Gastroesophageal sphincter (tissue), 4 donors: Measurements from ENCODE around the gene SLC6A19. TPM values are rescaled to one million over a fixed set of nuclear protein-coding genes. Genes with fewer than 3 reads are reported as not detected.

Experiments used
- ATAC-seq: fragments of 150-250 bp; one replicate; pipeline ENCODE4 v1.9.1; 2016; ENCODE audit warnings: mild to moderate bottlenecking, moderate library complexity
- H3K27ac ChIP-seq, 4 donors: fragments of 200-600 bp; sonication (generic) in 3 of 4; 1 replicate in 3 of 4; 2 replicates in 1 of 4; pipeline ENCODE4 v1.5.1; 2016 to 2019
- H3K27me3 ChIP-seq: fragments of 200-600 bp; sonication (generic); one replicate; pipeline ENCODE4 v1.5.1; 2019
- H3K36me3 ChIP-seq, 2 donors: fragments of 200-600 bp; sonication (generic); one replicate each; pipeline ENCODE4 v1.5.1; 2019; ENCODE audit warnings: control low read depth in 1 of 2
- H3K4me1 ChIP-seq, 3 donors: fragments of 200-600 bp; sonication (generic); 1 replicate in 2 of 3; 2 replicates in 1 of 3; pipeline ENCODE4 v1.5.1; 2016 to 2019; ENCODE audit warnings: control low read depth in 2 of 3
- H3K4me3 ChIP-seq, 2 donors: fragments of 200-600 bp; sonication (generic); one replicate each; pipeline ENCODE4 v1.5.1; 2019; ENCODE audit warnings: mild to moderate bottlenecking in 1 of 2, moderate library complexity in 1 of 2
- H3K9me3 ChIP-seq, 3 donors: fragments of 200-600 bp; sonication (generic); one replicate each; pipeline ENCODE4 v1.5.1; 2017 to 2019; ENCODE audit warnings: control low read depth in 2 of 3
- EP300 ChIP-seq: sonication (generic); formaldehyde crosslinking; IDR thresholded peaks from one replicate; pipeline ENCODE4 v1.6.1; 2017; ENCODE audit warnings: antibody characterized with exemption, mild to moderate bottlenecking
- POLR2A ChIP-seq, 2 donors: fragments of 450-650 bp; IDR thresholded peaks; one replicate each; pipeline ENCODE4 v1.6.1; 2017; ENCODE audit warnings: antibody characterized with exemption in 2 of 2, mild to moderate bottlenecking in 2 of 2, moderate library complexity in 1 of 2
- POLR2AphosphoS5 ChIP-seq: sonication (generic); formaldehyde crosslinking; IDR thresholded peaks from one replicate; pipeline ENCODE4 v1.6.1; 2017; ENCODE audit warnings: antibody characterized with exemption
- WGBS, 2 donors: methylation state at CpG; one replicate each; pipeline ENCODE4 v1.1.5; 2018; ENCODE audit warnings: low coverage in 1 of 2; 5-methylcytosine and 5-hydroxymethylcytosine counted together
- total RNA-seq, 4 donors: library from RNA; depleted of rRNA; stranded (reverse); fragments of >200 nt; gene quantifications; one replicate each; pipeline ENCODE4 v1.1.0, GENCODE V29; 2016
- TF ChIP-seq, protein P1 (sequence below), 4 experiments: fragments of 200-600 bp in 2 of 4; fragments of 450-650 bp in 2 of 4; sonication (generic) in 1 of 4; IDR thresholded peaks; one replicate each; pipeline ENCODE4 v1.5.1; 2017 to 2019; ENCODE audit warnings: antibody characterized with exemption in 4 of 4, mild to moderate bottlenecking in 2 of 4, moderate library complexity in 2 of 4

The SLC6A19 gene
- total RNA-seq, 4 donors from 2014 or later: not detected

DNA sequence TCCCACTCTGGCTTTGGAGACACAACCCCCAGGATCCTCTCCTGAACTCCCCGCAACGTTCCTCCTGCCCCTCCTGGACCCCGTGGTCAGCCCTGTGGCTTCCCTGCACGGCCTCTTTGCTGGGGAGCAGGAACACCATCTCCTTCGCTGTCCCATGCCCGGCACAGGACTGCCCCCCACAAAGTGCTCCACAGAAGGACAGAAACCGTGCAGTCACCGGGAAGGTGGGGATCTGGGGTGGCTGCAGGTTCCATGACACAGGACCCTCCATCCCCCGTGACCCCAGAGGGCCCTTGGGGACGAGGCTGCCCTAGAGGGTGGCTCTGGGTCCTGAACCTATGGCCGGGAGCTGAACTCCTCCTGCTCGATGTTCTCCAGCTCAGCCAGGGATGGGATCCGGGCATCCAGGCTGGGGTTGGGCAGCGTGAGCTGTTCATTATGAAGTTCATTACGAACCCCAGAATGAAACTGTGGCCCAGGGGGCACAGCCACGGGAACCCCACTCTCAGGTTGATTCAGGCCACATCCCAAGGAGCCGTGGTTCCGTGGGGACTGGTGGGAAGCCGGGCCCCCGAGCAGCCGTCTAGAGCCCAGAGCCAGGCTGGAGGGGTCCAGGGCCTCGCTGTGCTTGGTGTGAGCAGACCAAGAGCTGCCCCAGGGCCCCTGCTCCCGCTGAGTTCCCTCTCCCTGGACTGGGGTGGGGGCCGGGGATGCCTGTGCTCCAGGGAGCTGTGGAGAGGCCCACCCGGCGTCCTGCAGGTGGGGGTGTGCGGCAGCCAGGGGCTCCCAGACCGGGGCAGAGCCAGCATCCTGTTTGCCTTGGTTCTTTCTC lies 684 bp upstream of the SLC6A19 start:
- 100% methylated on average over 1 of the region's 28 CpGs; no CpG with 5 or more reads in 1 of the 2 donors for WGBS, 2 donors
- H3K4me1 ChIP-seq: no peaks in the 10 kb centered on the region
- no peaks in the 10 kb centered on the region for H3K9me3 ChIP-seq
- TF ChIP-seq POLR2AphosphoS5 (no peak), POLR2A (IDR thresholded peaks at IDR 0.05) (no peak)
- no peak overlapping the region for H3K4me3 ChIP-seq
- no peak overlapping the region for H3K27ac ChIP-seq
- H3K27me3 ChIP-seq: peaks cover 86% of the 10 kb centered on the region
- no peak for ATAC-seq
- H3K36me3 ChIP-seq: no peaks in the 10 kb centered on the region

DNA sequence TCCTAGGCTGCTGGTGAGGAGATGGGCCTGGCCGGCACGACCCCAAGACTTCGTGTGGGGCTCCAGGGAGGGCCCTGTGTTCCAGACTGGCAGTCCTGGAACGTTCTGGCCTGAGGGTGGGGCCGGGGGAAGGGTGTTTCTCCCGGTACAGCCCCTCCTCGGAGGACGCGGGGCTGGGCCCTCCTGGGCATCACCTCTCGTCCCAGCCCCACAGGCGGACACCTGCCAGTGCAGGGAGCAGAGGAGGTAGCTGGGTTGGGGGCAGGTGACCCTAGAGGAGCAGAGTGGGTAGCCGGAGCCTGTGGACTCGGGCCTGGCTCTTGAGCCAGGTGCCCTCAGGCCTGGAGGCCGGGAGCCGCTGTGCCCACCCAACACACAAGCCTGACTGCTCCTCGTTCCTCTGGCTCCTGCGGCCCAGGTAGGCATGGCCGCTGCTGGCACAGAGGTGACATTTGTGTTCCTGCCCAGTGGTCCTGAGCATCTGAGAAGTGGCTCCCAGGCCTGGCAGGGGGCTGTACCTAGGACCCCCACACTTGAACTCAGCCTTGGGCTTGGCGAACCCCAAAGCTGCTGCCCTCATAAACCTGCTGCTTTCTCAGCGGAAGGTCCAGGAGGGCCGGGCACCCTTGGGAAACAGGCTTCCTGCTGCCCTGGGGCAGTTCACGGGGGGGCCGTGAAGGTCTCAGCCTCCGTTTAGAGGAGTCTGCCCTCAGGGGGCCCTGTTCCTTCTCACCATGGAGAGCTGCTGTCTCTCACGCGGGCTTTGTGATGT lies 817 bp downstream of the SLC6A19 start:
- Histone ChIP-seq H3K27ac (no peak overlapping the region), H3K4me1 (no peaks in the 10 kb centered on the region), H3K36me3 (no peaks in the 10 kb centered on the region), H3K4me3 (no peak overlapping the region), H3K9me3 (no peaks in the 10 kb centered on the region), H3K27me3 (peaks cover 86% of the 10 kb centered on the region)
- TF ChIP-seq POLR2A (IDR thresholded peaks at IDR 0.05): no peak
- TF ChIP-seq, protein P1, sequence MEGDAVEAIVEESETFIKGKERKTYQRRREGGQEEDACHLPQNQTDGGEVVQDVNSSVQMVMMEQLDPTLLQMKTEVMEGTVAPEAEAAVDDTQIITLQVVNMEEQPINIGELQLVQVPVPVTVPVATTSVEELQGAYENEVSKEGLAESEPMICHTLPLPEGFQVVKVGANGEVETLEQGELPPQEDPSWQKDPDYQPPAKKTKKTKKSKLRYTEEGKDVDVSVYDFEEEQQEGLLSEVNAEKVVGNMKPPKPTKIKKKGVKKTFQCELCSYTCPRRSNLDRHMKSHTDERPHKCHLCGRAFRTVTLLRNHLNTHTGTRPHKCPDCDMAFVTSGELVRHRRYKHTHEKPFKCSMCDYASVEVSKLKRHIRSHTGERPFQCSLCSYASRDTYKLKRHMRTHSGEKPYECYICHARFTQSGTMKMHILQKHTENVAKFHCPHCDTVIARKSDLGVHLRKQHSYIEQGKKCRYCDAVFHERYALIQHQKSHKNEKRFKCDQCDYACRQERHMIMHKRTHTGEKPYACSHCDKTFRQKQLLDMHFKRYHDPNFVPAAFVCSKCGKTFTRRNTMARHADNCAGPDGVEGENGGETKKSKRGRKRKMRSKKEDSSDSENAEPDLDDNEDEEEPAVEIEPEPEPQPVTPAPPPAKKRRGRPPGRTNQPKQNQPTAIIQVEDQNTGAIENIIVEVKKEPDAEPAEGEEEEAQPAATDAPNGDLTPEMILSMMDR (IDR thresholded peaks at IDR 0.05): no peak
- TF ChIP-seq EP300: no peak
- TF ChIP-seq POLR2AphosphoS5: no peak
- ATAC-seq: no peak
- 47% methylated on average over 3 of the region's 26 CpGs; no CpG with 5 or more reads in 1 of the 2 donors for WGBS, 2 donors

DNA sequence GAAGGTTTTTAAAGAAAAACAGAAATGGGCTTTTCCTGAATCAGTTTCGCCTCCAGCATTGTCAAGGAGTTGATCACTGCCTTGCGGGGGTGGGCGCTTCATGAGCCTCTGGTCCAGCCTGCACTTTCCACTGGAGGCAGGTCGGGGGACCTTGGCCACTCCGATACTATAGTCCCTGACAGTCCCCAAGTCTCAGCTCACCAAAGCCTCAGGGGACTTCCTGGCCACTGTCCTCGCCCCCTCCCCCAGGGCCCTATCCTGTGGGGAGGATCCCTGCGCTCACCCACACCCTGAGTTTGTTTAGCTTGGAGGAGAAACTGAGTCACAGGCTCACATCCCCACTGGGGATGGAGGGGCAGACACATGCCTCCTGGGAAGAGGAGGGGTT lies 1.4 kb downstream of the SLC6A19 start:
- no peaks in the 10 kb centered on the region for H3K36me3 ChIP-seq
- H3K4me1 ChIP-seq: no peaks in the 10 kb centered on the region
- H3K27ac ChIP-seq: no peak overlapping the region
- WGBS, 2 donors: 100% methylated on average over 2 of the region's 7 CpGs; no CpG with 5 or more reads in 1 of the 2 donors
- no peaks in the 10 kb centered on the region for H3K9me3 ChIP-seq
- H3K4me3 ChIP-seq: no peak overlapping the region
- ATAC-seq: no peak
- no peak for TF ChIP-seq POLR2A (IDR thresholded peaks at IDR 0.05)
- TF ChIP-seq, protein P1 (IDR thresholded peaks at IDR 0.05): no peak
- TF ChIP-seq POLR2AphosphoS5: no peak
- no peak for TF ChIP-seq EP300
- peaks cover 86% of the 10 kb centered on the region for H3K27me3 ChIP-seq

DNA sequence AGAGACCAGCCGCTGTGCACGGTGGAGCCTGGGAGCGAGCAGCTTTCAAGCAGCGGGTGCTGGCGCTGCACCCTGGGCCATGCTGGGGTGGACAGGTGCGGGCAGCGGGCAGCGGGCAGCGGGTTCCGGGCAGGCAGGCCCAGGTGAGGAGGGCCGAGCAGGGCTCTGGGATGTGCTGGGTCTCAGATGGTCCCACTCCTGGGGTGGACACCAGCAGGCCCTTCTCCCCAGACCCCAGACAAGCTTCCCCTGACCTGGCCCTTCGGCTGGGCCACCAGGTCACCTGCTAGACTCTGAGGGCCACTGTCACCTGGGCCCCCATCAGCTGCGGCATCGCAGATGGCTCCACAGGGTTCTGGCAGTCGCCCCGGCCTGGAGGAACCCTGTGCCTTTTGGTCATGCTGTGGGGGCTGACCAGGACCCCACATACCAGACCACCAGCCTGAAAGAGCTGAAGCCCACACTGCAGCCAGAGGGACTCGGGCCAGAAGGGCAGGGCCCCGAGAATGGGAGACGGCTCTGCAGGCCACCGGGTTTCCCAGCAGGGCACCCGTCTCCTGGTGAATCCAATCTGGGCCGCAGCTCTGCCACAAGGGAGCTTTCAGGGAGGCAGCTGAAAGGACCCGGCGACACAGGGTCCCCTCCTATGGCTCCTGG lies 2.0 kb downstream of the SLC6A19 start:
- TF ChIP-seq, protein P1 (IDR thresholded peaks at IDR 0.05): no peak
- no peak for TF ChIP-seq POLR2AphosphoS5
- TF ChIP-seq POLR2A (IDR thresholded peaks at IDR 0.05): no peak
- no peak for TF ChIP-seq EP300
- no peaks in the 10 kb centered on the region for H3K36me3 ChIP-seq
- no peak for ATAC-seq
- H3K27me3 ChIP-seq: peaks cover 86% of the 10 kb centered on the region
- H3K4me1 ChIP-seq: no peaks in the 10 kb centered on the region
- H3K9me3 ChIP-seq: no peaks in the 10 kb centered on the region
- no peak overlapping the region for H3K4me3 ChIP-seq
- no peak overlapping the region for H3K27ac ChIP-seq
- WGBS, 2 donors: no CpG with 5 or more reads among the region's 24 CpGs

DNA sequence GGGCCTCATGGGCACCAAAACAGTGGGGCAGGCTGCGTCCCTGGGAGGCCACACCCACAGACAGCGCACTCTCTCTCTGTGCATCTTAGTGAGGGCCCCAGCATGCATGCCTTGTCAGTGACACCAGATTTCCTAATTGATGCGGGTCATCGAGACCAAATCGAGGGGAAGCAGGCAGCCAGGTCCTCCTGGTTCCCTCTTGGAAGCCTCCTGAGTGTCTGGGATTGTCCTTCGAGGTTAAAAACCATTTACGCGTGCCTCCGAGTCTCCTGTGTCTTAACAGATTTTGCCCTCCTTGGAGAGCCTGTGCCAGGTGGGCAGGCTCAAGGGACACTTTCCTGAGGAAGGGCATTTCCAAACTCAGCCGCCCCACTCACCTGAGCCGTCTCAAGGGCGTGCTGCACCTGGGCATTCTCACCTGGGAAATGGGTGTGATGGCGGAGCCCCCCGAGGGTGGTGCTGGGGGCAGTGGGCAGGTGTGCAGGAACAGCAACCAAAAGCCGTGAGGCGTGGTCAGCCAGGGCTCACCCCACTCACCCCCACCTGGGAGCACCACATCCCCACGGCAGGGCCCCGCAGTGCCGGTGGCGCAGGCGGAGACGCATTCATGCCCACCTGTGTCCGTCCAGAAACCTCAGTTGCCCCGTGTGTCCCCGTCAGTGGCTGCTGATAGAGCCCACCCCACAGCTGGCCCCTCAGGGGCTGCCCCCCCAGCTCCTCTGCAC lies 2.7 kb downstream of the SLC6A19 start:
- no peaks in the 10 kb centered on the region for H3K36me3 ChIP-seq
- TF ChIP-seq POLR2A (IDR thresholded peaks at IDR 0.05) (no peak), EP300 (no peak), POLR2AphosphoS5 (no peak)
- TF ChIP-seq, protein P1 (IDR thresholded peaks at IDR 0.05): no peak
- no peaks in the 10 kb centered on the region for H3K9me3 ChIP-seq
- H3K27ac ChIP-seq: no peak overlapping the region
- WGBS, 2 donors: 90% methylated on average over 4 of the region's 25 CpGs; no CpG with 5 or more reads in 1 of the 2 donors
- no peak for ATAC-seq
- no peaks in the 10 kb centered on the region for H3K4me1 ChIP-seq
- no peak overlapping the region for H3K4me3 ChIP-seq
- peaks cover 91% of the 10 kb centered on the region for H3K27me3 ChIP-seq
